Natural killer cell (primary cell): ENCODE measurements around the gene OGFOD3. TPM values are rescaled to one million over a fixed set of nuclear protein-coding genes. Genes with fewer than 3 reads are reported as not detected.

ENCODE experiments used
- ATAC-seq, 3 donors: fragments of 150-1000 bp in 2 of 3; fragments of 200-7000 bp in 1 of 3; cut with Tn5 transposase; 1 replicate in 1 of 3; 2 replicates in 2 of 3; pipeline ENCODE4 v1.10.0; 2021; ENCODE audit warnings: mild to moderate bottlenecking in 2 of 3, moderate library complexity in 2 of 3
- DNase-seq, 2 donors: peaks; one replicate each; pipeline versions ENCODE4 v3.0.0 to v3.0.0-alpha.2; 2013 to 2021; ENCODE audit warnings: mixed read lengths in 1 of 2
- H3K27ac ChIP-seq: one replicate; pipeline ENCODE4 v1.5.1; 2013; ENCODE audit warnings: mild to moderate bottlenecking, low read length
- H3K27me3 ChIP-seq: one replicate; pipeline ENCODE4 v1.6.1; 2013; ENCODE audit warnings: low read length; ENCODE audit not compliant: control insufficient read depth, insufficient read depth
- H3K36me3 ChIP-seq: one replicate; pipeline ENCODE4 v1.6.1; 2013; ENCODE audit warnings: low read length; ENCODE audit not compliant: control insufficient read depth, insufficient read depth
- H3K4me1 ChIP-seq: one replicate; pipeline ENCODE4 v1.6.1; 2013; ENCODE audit warnings: low read length; ENCODE audit not compliant: control insufficient read depth, insufficient read depth
- H3K4me3 ChIP-seq: one replicate; pipeline ENCODE4 v1.5.1; 2013; ENCODE audit warnings: low read length
- H3K9me3 ChIP-seq: one replicate; pipeline ENCODE4 v1.6.1; 2013; ENCODE audit warnings: low read length; ENCODE audit not compliant: control insufficient read depth, insufficient read depth
- H3K27ac Mint-ChIP-seq, 2 donors: one replicate each; pipeline ENCODE4 v1.8.0; 2022; ENCODE audit warnings: mild to moderate bottlenecking in 2 of 2, mixed read lengths in 2 of 2, moderate library complexity in 1 of 2
- H3K27me3 Mint-ChIP-seq, 2 donors: one replicate each; pipeline ENCODE4 v1.8.0; 2022; ENCODE audit warnings: low read depth in 2 of 2, mixed read lengths in 2 of 2
- H3K36me3 Mint-ChIP-seq: one replicate; pipeline ENCODE4 v1.8.0; 2022; ENCODE audit warnings: mixed read lengths
- H3K4me1 Mint-ChIP-seq, 2 donors: one replicate each; pipeline ENCODE4 v1.8.0; 2022; ENCODE audit warnings: mixed read lengths in 2 of 2
- H3K4me3 Mint-ChIP-seq: one replicate; pipeline ENCODE4 v1.8.0; 2022; ENCODE audit warnings: mild to moderate bottlenecking, moderate library complexity, mixed read lengths
- H3K9me3 Mint-ChIP-seq, 2 donors: one replicate each; pipeline ENCODE4 v1.8.0; 2022; ENCODE audit warnings: mixed read lengths in 2 of 2
- CTCF ChIP-seq: fragments of 200-600 bp; IDR thresholded peaks from one replicate; pipeline ENCODE4 v1.8.0; 2022; ENCODE audit warnings: antibody characterized with exemption
- WGBS: methylation state at CpG from one replicate; pipeline ENCODE4 v1.1.7; 2013; ENCODE audit warnings: missing lambda C conversion rate; ENCODE audit not compliant: insufficient coverage; 5-methylcytosine and 5-hydroxymethylcytosine counted together
- intact Hi-C: fragments of 100-400 bp; cut with micrococcal nuclease; formaldehyde crosslinking; loops from one replicate; pipeline ENCODE4 v1.14.2; 2022
- total RNA-seq, 4 donors: library from RNA; stranded (reverse); fragments of 120-200 nt in 1 of 4; gene quantifications; one replicate each; pipeline versions ENCODE4 v1.2.3 to v1.2.4, GENCODE V29; 2013 to 2022

The OGFOD3 gene
- total RNA-seq, 3 donors from 2014 or later (not counting 1 experiment from before 2014, with no cell fraction given): 21.6 to 28.6 (median 23.3) TPM

- intact Hi-C loops: no loop called here
- WGBS: 35% methylated on average over 41 of the region's 41 CpGs
- no peak overlapping the region for H3K27ac Mint-ChIP-seq
- Histone ChIP-seq H3K36me3 (no peaks in the 10 kb centered on the region), H3K27me3 (peaks cover 27% of the 10 kb centered on the region), H3K4me3 (no peak overlapping the region), H3K27ac (no peak overlapping the region), H3K4me1 (peaks cover 10% of the 10 kb centered on the region), H3K9me3 (no peaks in the 10 kb centered on the region)
- H3K4me1 Mint-ChIP-seq: peaks cover 7 to 9% of the 10 kb centered on the region in 2 donors
- no peaks in the 10 kb centered on the region for H3K36me3 Mint-ChIP-seq
- DNase-seq (no peak), ATAC-seq (no peak)
- no peaks in the 10 kb centered on the region for H3K9me3 Mint-ChIP-seq
- H3K4me3 Mint-ChIP-seq: no peak overlapping the region
- peaks cover 25 to 37% of the 10 kb centered on the region in 2 donors for H3K27me3 Mint-ChIP-seq
- TF ChIP-seq CTCF: no peak
Observed at GRCh38 chr17:82372249-82373071, 45.9 kb downstream of the OGFOD3 start.

- no peak for TF ChIP-seq CTCF
- ATAC-seq (no peak), DNase-seq (no peak)
- H3K4me1 ChIP-seq: peaks cover 10% of the 10 kb centered on the region
- Mint-ChIP-seq H3K36me3 (no peaks in the 10 kb centered on the region), H3K4me3 (peak within 1 kb of the TSS; percentile 81), H3K27me3 (peaks cover 22 to 44% of the 10 kb centered on the region in 2 donors), H3K4me1 (peaks cover 7 to 9% of the 10 kb centered on the region in 2 donors), H3K27ac (no peak within 1 kb of the TSS), H3K9me3 (no peaks in the 10 kb centered on the region)
- peak within 1 kb of the TSS; percentile 16 for H3K4me3 ChIP-seq
- intact Hi-C loops: no loop called here
- H3K36me3 ChIP-seq: no peaks in the 10 kb centered on the region
- WGBS: 7% methylated on average over 109 of the region's 109 CpGs
- no peak within 1 kb of the TSS for H3K27ac ChIP-seq
- peaks cover 27% of the 10 kb centered on the region for H3K27me3 ChIP-seq
- H3K9me3 ChIP-seq: no peaks in the 10 kb centered on the region
Observed at GRCh38 chr17:82371333-82372248, 46.8 kb downstream of the OGFOD3 start, which contains the start of gene UTS2R. Gene UTS2R, plus strand, starts transcription at chr17:82371765. Its CDS starts 2,560 bp downstream, at chr17:82374325.

GRCh38 chr17:82370471-82371332 is 47.7 kb downstream of the OGFOD3 start:
- H3K27ac Mint-ChIP-seq: no peak overlapping the region
- H3K4me3 ChIP-seq: peak overlapping the region; percentile 16
- intact Hi-C loops: no loop called here
- peaks cover 26% of the 10 kb centered on the region for H3K27me3 ChIP-seq
- no peaks in the 10 kb centered on the region for H3K9me3 ChIP-seq
- DNase-seq: peak in 1 of 2 donors; percentile 28
- 26% methylated on average over 38 of the region's 38 CpGs for WGBS
- no peak overlapping the region for H3K27ac ChIP-seq
- H3K4me1 Mint-ChIP-seq: peaks cover 7 to 9% of the 10 kb centered on the region in 2 donors
- no peaks in the 10 kb centered on the region for H3K36me3 ChIP-seq
- no peaks in the 10 kb centered on the region for H3K9me3 Mint-ChIP-seq
- H3K27me3 Mint-ChIP-seq: peaks cover 22 to 44% of the 10 kb centered on the region in 2 donors
- H3K4me1 ChIP-seq: peaks cover 10% of the 10 kb centered on the region
- peak overlapping the region; percentile 81 for H3K4me3 Mint-ChIP-seq
- H3K36me3 Mint-ChIP-seq: no peaks in the 10 kb centered on the region
- no peak for TF ChIP-seq CTCF
- no peak for ATAC-seq
